NCI-H510A treated with DMSO at 0.1 percent for 48 hours (cell line): ENCODE data around the gene CTIF.
A peak's percentile ranks its signal among the peaks of the same experiment; 100 is the strongest.

Source experiments
- DNase-seq: peaks from one replicate; lab custom pipeline; 2025; lab: John Stamatoyannopoulos, UW

CTIF gene

DNA sequence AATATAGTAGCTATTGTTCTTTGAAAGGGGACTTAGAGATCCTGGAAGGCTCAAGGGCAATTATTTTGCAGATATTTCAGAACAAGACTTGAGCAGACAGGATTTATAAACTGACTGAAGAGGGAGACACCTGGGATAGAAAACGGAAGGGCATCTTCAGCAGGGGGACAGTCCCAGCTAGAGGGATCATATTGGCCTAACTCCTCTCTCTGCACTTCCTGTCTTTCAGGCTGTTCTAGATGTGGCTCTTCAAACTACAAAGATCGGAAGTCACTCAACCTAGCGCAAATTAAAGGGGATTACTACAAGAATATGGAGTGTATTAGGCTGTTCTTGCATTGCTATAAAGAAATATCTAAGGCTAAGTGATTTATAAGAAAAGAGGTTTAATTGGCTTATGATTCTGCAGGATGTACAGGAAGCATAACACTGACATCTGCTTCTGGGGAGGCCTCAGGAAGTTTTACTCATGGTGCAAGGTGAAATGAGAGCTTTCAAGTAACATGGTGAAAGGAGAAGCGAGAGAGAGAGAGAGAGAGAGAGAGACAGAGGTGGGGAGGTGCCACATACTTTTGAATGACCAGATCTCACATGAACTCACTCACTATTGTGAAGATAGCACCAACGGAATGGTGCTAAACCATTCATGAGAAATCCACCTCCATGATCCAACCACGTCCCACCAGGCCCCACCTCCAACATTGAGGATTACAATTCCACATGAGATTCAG is 5.3 kb upstream of the CTIF start:
- no peak for DNase-seq

DNA sequence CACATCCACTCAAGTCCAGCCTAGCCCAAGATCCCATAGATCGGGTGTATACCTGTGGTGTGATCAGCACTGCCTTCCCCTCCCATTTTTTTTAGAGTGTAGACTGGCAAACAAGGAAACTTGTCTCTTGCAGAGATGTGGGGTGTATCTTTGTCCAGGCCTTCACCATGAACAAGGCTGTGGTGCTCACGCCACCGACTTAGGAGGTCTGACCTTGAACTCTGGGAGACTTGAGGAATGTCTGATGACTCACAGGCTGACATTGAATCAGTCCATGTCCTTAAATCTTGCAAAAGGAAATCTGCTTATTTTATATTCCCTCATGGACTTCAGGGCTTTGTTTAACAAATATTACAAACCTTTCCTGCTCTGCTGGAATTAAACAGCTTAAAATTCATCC is 4.5 kb upstream of the CTIF start:
- no peak for DNase-seq

GRCh38 chr18:48535956-48536355 is 2.9 kb upstream of the CTIF start:
- DNase-seq = no peak

GRCh38 chr18:48536516-48536915 is 2.3 kb upstream of the CTIF start:
- DNase-seq = no peak

GRCh38 chr18:48539406-48540250 is 797 bp downstream of the CTIF start:
- peak; percentile 8 for DNase-seq

GRCh38 chr18:48540251-48541025 is 1.6 kb downstream of the CTIF start:
- DNase-seq = no peak

- peak; percentile 43 for DNase-seq
Measured at GRCh38 chr18:48541026-48541746, 2.4 kb downstream of the CTIF start.

- no peak for DNase-seq
Measured at GRCh38 chr18:48541747-48542400, 3.0 kb downstream of the CTIF start.

GRCh38 chr18:48542513-48543181 is 3.8 kb downstream of the CTIF start:
- DNase-seq = no peak

GRCh38 chr18:48543228-48543627 is 4.4 kb downstream of the CTIF start:
- DNase-seq = no peak

DNA sequence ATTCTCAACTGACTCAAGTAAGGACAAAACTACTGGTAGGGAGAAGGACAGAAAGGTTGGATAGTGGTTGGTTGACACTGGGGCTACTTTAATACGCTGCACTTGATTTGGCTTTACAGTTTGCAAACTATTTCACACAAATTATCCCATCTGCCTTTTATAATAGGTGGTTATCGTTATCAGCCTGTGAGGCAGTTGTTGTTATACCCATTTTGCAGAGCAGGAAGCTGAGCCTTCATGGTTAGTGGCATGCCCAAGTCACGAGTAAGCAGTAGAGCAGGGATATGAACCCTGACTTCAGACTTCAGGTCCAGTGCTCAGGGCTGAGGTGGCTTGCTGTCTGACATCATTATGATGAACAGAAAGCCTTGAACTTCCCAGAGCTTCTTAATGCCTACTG is 5.3 kb downstream of the CTIF start:
- DNase-seq = no peak

DNA sequence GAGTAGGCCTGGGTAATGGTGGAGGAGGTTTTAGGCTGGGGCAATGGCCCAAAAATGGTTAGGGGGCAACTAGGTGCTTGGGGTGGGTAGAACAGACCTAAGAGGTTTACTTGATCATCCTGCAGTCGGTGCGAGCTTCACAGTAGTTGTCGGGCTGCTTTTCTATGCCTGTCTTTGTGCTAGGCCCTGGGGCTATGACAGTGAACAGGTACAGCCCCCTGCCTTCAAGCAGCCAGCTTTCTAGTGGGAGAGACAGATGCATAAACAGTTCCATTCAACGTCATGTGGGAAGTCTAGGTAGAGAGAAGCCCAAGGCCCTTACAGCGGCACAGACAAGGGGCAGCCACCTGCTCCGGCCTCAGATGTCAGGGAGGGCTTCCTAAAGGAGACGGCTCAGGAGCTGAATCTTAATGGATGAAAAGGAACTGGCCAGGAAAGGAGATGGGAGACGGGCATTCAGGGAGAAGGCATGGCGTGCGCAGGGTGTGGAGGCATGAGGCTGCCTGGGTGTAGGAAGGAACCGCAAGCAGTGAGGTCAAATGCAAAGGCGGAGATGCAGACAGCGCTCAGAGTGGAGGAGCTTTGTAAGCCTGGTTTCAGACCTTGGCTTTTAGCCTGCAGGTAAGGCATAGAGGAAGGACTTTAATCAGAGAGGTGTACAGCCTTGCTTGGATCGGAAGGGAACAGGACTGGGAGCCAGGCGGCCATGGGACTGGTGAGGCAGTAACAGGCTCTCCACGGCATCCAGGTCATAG is 6.0 kb downstream of the CTIF start:
- no peak for DNase-seq

- peak; percentile 52 for DNase-seq
Measured at GRCh38 chr18:48545757-48546321, 7.0 kb downstream of the CTIF start.

GRCh38 chr18:48546396-48546795 is 7.6 kb downstream of the CTIF start:
- no peak for DNase-seq

DNA sequence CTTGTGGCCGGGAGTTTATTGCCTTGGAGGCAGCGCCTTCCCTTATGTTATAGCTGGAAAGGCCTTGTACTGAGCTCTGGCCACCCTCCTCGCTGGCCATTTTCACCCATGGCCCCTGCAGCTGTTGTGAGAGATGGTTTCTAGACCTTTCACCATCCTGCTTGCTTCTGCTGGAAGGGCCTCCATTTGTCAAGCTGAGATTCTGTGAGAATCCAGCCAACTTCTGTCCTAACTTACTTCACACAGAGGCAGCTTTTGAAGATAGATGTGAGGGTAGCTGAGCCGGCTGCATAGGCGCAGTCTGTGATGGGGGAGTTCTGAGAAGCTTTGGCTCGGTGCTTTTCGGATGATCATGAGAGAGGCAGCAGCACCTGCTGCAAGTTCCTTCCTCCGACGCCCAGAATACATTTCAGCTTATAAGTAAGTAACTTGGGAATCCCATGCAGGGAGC is 8.7 kb downstream of the CTIF start:
- no peak for DNase-seq

- DNase-seq = no peak
Measured at GRCh38 chr18:48548011-48548771, 9.4 kb downstream of the CTIF start.

GRCh38 chr18:48548921-48549320 is 10.1 kb downstream of the CTIF start:
- DNase-seq = no peak

DNA sequence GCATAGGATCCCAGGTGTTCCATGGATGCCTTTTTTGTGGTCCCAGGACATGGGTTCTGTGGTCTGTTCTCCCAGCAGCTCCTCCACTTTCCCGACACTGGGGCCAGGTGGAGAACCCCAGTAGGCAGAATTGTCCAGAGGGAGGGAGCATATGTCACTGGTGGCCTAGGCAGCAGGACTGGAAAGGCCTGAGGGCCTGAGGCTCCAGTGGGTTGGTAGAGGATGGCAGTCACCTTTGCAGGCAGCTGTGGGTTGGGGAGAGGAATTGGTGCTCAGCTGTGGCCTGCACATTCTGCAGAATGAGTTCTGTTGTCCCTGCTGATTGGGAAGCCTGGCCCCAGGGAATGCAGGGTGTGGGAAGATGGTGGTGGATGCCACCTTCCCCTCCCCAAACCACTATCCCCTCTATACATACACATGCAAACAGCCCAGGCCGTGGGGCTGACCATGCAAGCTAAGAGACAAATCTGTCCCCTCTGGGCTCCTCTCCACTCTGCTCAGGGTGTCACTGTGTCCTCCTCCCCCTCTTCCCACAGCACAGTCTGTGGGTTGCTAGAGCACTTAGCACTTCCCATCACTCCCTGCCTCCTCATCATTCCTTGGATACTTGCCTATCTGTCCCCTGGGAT is 11.4 kb downstream of the CTIF start:
- DNase-seq = no peak
